Endothelial cell (in vitro differentiated cells): ENCODE measurements around the gene UBE2E2. TPM values are rescaled to one million over a fixed set of nuclear protein-coding genes. Genes with fewer than 3 reads are reported as not detected.

Experiments used
- DNase-seq: peaks from one replicate; pipeline ENCODE4 v3.0.0; 2021; ENCODE audit warnings: low spot score
- H3K27ac Mint-ChIP-seq: one replicate; pipeline ENCODE4 v1.8.0; 2021; ENCODE audit warnings: mixed read lengths, inconsistent platforms; ENCODE audit not compliant: unreplicated experiment
- H3K27me3 Mint-ChIP-seq: one replicate; pipeline ENCODE4 v1.8.0; 2021; ENCODE audit warnings: mild to moderate bottlenecking, moderate library complexity, mixed read lengths, inconsistent platforms; ENCODE audit not compliant: unreplicated experiment
- H3K36me3 Mint-ChIP-seq: one replicate; pipeline ENCODE4 v1.8.0; 2021; ENCODE audit warnings: mild to moderate bottlenecking, low read depth, mixed read lengths, inconsistent platforms; ENCODE audit not compliant: unreplicated experiment
- H3K4me1 Mint-ChIP-seq: one replicate; pipeline ENCODE4 v1.8.0; 2021; ENCODE audit warnings: mild to moderate bottlenecking, mixed read lengths, inconsistent platforms; ENCODE audit not compliant: unreplicated experiment
- H3K4me3 Mint-ChIP-seq: one replicate; pipeline ENCODE4 v1.8.0; 2021; ENCODE audit warnings: mild to moderate bottlenecking, mixed read lengths, inconsistent platforms; ENCODE audit not compliant: unreplicated experiment
- H3K9me3 Mint-ChIP-seq: one replicate; pipeline ENCODE4 v1.8.0; 2021; ENCODE audit warnings: mixed read lengths, inconsistent platforms; ENCODE audit not compliant: unreplicated experiment
- total RNA-seq: library from RNA; stranded (reverse); fragmentation: NEBNext Ultra II Directional; extraction: Animal tissue kit (Norgen Biotek cat#: 25700); gene quantifications from one replicate; pipeline ENCODE4 v1.2.1, GENCODE V29; 2021; ENCODE audit not compliant: unreplicated experiment
- TF ChIP-seq, protein P1 (sequence below): fragments of 200-600 bp; sonication (generic); IDR thresholded peaks from one replicate; pipeline ENCODE4 v1.5.0; 2021; ENCODE audit warnings: antibody characterized with exemption; ENCODE audit not compliant: unreplicated experiment

Gene UBE2E2
- total RNA-seq, 1 donor from 2014 or later, result 46.9 TPM

DNA sequence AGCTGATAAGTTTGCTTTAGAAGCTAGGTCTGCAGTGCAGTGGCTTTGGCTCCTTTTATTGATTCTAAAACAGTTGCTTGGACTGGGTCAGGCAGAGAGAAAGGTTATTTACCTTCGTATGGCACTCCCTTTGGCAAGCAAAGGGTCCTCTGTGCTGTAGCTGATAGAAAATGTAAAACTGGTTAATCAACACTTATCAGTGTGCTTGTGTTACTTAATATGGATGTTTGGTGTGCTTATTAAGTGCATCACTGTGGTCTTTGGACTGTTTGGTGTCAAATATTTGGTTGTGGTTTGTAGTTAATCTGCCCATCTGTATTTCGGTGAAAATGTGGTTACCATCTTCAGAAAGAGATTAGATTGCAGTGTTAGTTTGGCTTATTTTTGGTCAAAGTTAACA, 16.0 kb downstream of the UBE2E2 start:
- Mint-ChIP-seq H3K36me3 (peaks cover 3% of the 10 kb centered on the region), H3K4me3 (no peak overlapping the region), H3K27ac (no peak overlapping the region), H3K9me3 (no peaks in the 10 kb centered on the region), H3K4me1 (no peaks in the 10 kb centered on the region), H3K27me3 (no peaks in the 10 kb centered on the region)
- TF ChIP-seq, protein P1, sequence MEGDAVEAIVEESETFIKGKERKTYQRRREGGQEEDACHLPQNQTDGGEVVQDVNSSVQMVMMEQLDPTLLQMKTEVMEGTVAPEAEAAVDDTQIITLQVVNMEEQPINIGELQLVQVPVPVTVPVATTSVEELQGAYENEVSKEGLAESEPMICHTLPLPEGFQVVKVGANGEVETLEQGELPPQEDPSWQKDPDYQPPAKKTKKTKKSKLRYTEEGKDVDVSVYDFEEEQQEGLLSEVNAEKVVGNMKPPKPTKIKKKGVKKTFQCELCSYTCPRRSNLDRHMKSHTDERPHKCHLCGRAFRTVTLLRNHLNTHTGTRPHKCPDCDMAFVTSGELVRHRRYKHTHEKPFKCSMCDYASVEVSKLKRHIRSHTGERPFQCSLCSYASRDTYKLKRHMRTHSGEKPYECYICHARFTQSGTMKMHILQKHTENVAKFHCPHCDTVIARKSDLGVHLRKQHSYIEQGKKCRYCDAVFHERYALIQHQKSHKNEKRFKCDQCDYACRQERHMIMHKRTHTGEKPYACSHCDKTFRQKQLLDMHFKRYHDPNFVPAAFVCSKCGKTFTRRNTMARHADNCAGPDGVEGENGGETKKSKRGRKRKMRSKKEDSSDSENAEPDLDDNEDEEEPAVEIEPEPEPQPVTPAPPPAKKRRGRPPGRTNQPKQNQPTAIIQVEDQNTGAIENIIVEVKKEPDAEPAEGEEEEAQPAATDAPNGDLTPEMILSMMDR, result no peak
- no peak for DNase-seq

DNA sequence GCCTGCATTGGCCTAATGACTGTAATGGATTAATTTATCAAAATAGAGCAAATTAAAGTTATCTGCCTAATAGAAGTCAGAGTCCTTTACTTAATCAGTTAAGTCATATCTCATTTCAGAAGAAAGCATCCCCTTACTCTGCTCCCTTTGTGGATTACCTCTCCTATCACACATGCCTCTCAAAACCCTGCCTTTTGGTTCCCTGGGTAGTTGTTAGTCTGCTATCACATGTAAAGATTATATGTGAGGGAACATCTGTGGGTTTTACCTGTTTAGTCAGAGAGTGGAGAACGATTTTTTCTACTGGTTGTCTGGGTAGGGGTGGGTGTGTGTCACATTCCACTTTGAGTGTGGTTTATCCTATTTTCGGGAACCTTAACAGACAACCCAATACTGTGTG, 16.4 kb downstream of the UBE2E2 start:
- H3K27ac Mint-ChIP-seq, result no peak overlapping the region
- TF ChIP-seq, protein P1, result no peak
- no peak for DNase-seq
- no peaks in the 10 kb centered on the region for H3K9me3 Mint-ChIP-seq
- H3K27me3 Mint-ChIP-seq, result no peaks in the 10 kb centered on the region
- H3K4me1 Mint-ChIP-seq, result no peaks in the 10 kb centered on the region
- H3K4me3 Mint-ChIP-seq, result no peak overlapping the region
- peaks cover 3% of the 10 kb centered on the region for H3K36me3 Mint-ChIP-seq

DNA sequence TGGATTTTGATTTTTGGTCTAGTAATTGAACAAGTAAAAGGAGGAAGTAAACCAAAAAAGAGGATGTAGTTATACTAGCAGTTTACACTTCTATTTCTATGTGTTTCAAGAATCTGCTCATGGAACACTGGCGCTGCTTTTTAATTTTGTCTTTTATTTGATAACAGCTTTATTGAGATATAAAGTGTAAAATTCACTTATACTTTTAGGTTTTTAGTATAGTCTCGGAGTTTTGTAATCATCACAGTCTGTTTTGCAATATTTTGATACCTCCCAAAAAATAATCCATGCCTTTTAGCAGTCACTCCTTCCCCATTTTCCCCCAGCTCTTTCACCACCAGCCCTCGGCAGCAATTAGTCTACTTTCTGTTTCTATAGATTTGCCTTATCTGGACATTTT, 18.0 kb downstream of the UBE2E2 start:
- H3K4me1 Mint-ChIP-seq, result no peaks in the 10 kb centered on the region
- no peaks in the 10 kb centered on the region for H3K9me3 Mint-ChIP-seq
- DNase-seq, result no peak
- no peak overlapping the region for H3K4me3 Mint-ChIP-seq
- TF ChIP-seq, protein P1, result no peak
- no peaks in the 10 kb centered on the region for H3K27me3 Mint-ChIP-seq
- peaks cover 3% of the 10 kb centered on the region for H3K36me3 Mint-ChIP-seq
- H3K27ac Mint-ChIP-seq, result no peak overlapping the region

DNA sequence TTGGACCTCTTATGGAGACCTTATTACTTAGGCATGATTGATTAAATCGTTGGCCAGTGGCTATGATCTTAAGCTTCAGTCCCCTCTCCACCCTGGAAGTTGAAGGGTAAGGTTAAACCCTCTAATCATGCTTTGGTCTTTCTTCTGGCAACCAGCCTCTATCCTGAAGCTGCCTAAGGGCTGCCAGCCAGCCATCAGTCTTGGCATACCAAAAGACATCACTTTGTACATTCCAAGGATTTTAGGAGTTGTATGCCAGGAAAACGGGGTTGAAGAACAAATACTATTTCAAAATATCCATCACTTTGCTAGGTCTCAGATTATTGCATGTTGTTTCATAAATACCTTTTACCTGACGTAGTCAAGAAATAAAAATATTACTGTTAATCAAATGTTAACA, 28.9 kb downstream of the UBE2E2 start:
- Mint-ChIP-seq H3K4me3 (no peak overlapping the region), H3K27ac (no peak overlapping the region), H3K9me3 (no peaks in the 10 kb centered on the region), H3K27me3 (peaks cover 2% of the 10 kb centered on the region), H3K4me1 (peaks cover 8% of the 10 kb centered on the region), H3K36me3 (no peaks in the 10 kb centered on the region)
- no peak for DNase-seq
- TF ChIP-seq, protein P1, result no peak

DNA sequence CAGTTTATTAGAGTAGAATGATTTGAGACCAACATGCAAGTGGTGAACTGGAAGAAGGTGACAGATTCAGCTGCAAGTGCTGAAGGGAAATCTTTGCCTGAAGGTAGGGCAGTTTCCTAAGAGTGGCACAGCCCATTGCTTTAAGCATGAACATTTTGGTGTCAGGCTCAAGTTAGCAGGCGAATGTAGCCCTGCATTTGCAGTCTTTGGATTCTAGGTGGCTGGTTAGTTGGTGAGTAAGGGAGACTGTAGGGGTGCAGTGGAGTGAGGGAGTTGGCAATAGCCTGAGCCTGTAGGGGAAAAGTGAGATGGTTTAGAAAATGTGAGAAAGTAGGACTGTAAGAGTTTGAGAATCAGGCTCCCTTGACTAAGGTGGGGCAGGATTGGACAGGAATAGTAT, 29.7 kb downstream of the UBE2E2 start:
- Mint-ChIP-seq H3K36me3 (no peaks in the 10 kb centered on the region), H3K27ac (no peak overlapping the region), H3K4me3 (no peak overlapping the region), H3K9me3 (no peaks in the 10 kb centered on the region), H3K27me3 (peaks cover 2% of the 10 kb centered on the region), H3K4me1 (peaks cover 8% of the 10 kb centered on the region)
- DNase-seq, result no peak
- TF ChIP-seq, protein P1, result no peak
